ENCODE data around the gene HMX3.
"Not testable (repeated sequence)": the region's sequence is repeated elsewhere in the genome, so short reads cannot be mapped to it uniquely, and the experiment has no call there.

HMX3 gene

GRCh38 chr10:123175389-123176387, 39.9 kb downstream of the HMX3 start:
- no peak for DNase-seq

- DNase-seq = not testable (repeated sequence)
These were observed 42.6 kb downstream of the HMX3 start for GRCh38 chr10:123178390-123178789.

- DNase-seq = no peak
These were observed 44.6 kb downstream of the HMX3 start for GRCh38 chr10:123180101-123181090.

- no peak for DNase-seq
These were observed 48.0 kb downstream of the HMX3 start for GRCh38 chr10:123183724-123184123.

- DNase-seq = no peak
These were observed 52.0 kb downstream of the HMX3 start for GRCh38 chr10:123187781-123188180.

Data from NCI-H526 (cell line).